ENCODE results near the gene GPBP1.
"Not testable (repeated sequence)": the region's sequence is repeated elsewhere in the genome, so short reads cannot be mapped to it uniquely, and the experiment has no call there.

The GPBP1 gene

DNA sequence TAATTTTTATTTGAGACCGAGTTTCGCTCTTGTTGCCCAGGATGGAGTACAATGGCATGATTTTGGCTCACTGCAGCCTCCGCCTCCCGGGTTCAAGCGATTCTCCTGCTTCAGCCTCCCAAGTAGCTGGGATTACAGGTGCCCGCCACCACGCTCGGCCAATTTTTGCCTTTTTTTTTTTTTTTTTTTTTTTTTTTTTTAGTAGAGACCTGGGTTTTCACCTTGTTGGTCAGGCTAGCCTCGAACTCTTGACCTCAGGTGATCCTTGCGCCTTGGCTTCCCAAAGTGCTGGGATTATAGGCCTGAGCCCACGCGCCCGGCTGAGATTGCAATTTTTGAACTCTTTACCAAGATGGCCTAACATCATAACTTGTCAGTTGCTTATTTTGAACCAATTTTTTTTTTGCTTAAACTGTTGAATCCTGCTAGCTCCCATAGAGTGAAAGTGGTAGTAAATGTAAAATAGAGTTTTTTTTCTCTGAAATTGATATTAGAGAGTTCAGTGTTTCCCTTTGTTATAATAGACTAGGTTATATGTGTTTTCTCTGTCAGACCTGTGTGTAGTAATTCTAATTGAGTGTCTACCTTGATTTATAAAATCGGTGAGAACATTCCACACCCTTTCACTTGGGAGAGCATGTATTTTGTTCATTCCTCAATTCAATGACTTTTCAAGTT, 3.8 kb downstream of the GPBP1 start:
- no peak for DNase-seq

DNA sequence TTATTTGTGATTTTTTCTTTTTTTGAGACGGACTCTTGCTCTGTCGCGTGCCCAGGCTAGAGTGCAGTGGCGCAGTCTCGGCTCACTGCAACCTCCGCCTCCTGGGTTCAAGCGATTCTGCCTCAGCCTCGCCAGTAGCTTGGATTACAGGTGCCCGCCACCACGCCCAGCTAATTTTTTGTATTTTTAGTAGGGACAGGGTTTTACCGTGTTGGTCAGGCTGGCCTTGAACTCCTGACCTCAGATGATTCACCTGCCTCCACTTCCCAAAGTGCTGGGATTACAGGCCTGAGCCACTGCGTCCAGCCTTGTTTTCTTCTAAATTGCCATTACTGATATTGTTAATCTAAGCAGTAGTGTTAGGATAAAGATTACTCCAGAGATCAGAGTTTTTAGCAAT, 4.4 kb downstream of the GPBP1 start:
- DNase-seq: not testable (repeated sequence)

DNA sequence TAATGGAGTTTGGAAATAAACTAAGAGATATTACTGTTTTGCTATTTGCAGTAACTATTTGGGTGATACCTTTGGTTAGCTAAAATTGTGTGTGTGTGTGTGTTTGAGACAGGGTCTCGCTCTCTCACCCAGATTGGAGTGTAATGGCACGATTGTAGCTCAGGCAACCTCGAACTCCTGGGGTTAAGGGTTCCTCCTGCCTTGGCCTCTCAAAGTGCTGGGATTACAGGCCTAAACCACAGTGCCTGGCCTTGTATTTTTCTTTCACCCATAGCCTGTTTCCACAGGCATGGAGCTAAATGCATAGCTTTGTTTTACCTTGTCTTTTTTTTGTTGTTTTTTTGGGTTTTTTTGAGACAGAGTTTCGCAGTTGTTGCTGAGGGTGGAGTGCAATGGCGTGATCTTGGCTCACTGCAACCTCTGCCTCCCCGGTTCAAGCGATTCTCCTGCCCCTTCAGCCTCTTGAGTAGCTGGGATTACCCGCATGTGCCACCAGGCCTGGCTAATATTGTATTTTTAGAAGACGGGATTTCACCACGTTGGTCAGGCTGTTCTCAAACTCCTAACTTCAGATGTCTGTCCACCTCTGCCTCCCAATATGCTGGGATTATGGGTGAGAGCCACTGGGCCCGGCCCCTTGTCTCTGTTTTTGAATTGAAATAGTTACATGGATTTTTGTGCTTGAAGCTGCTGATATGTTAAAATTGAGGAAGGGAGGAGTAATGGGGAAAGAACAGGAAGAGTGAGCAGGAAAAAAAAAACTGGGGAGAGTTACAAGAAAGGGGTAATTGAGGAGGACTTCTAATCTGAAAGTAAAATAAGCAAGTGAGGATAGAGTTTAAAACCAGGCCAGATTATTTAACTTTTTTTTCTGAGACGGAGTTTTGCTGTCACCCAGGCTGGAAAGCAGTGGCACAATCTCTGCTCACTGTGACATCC, 5.7 kb downstream of the GPBP1 start:
- DNase-seq: no peak

DNA sequence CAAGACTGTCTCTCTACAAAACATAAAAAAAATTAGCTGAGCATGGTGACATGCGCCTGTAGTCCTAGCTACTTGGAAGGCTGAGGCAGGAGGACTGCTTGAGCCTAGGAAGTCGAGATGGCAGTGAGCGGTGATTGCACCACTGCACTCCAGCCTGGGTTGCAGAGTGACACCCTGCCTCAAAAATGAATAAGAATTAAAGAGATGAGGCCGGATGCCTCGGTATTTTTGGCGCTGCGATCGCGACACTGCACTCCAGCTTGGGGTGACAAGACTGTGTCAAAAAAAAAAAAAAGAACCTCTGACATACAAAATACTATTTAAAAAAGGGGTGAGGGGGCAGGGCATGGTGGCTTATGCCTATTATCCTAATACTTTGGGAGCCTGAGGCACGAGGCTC, 7.3 kb downstream of the GPBP1 start:
- no peak for DNase-seq

DNA sequence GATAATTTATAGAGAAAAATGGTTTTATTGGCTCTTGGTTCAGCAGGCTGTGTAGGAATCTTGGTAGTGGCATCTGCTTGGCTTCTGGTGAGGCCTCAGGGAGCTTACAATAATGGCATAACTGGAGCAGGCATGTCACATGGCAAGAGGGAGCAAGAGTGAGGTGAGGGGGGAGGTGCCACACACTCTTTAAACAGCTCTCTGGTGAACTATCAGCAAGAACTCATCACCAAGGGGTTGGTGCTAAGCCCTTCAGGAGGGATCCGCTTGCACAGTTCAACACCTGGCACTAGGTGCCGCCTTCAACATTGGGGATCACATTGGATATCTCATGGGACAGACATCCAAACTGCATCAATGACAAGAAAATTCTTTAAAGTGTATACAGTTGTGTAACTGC, 10.5 kb downstream of the GPBP1 start:
- DNase-seq: no peak

DNA sequence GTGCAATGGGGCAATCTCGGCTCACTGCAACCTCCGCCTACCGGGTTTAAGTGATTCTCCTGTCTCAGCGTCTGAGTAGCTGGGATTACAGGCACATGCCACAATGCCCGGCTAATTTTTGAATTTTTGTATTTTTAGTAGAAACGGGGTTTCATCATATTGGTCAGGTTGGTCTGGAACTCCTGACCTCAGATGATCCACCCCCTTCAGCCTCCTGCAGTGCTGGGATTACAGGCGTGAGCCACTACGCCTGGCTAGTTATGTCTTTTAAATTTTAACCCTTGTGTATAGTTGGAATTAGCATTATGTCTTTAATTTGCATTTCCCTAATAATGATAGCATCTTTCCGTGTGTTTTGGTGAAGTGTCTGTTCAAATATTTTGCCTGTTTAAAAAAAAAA, 11.5 kb downstream of the GPBP1 start:
- DNase-seq: no peak

DNA sequence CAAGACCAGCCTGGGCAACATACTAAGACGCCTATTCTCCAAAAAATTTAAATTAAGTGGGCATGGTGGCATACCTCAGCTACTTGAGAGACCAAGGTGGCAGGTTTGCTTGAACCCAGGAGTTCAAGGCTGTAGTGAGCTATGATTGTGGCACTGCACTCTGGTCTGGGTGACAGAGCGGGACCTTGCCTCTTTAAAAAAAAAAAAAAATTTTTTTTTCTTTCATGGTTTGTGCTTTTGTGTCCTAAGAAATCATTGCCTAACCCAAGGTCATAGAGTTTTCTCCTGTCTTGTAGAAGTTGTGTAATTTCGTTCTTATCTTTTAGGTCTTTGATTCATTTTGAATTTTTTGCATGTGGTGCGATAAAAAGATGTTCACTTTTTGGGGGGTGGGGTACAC, 12.3 kb downstream of the GPBP1 start:
- DNase-seq: no peak

DNA sequence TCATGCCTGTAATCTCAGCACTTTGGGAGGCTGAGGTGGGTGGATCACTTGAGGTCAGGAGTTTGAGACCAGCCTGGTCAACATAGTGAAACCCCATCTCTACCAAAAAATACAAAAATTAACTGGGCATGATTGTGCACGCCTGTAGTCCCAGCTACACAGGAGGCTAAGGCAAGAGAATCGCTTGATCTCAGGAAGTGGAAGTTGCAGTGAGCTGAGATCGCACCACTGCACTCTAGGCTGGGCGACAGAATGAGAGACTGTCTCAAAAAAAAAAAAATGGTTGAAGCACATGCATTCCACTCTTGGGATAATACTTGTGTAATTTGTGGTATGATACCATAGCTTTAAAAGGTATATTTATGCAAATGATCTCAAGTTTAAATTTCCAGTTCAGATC, 14.1 kb downstream of the GPBP1 start:
- DNase-seq: not testable (repeated sequence)

DNA sequence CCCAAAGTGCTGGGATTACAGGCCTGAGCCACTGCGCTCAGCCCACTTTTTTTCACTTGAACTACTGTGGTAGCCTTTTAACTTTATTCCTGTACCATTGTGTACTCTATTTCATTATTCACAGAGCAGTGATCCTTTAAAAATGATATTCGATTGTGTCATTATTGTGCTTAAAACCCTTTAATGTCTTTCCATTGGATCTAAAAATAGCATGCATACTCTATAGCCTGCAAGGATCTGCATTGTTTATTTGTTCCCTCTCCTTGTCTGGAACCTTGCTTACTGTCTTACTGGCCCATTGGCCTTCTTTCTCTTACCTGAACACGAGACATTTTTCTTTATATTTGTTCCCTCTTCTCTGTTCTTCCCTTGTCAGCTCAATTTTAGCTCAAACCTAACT, 15.7 kb downstream of the GPBP1 start:
- DNase-seq: no peak

DNA sequence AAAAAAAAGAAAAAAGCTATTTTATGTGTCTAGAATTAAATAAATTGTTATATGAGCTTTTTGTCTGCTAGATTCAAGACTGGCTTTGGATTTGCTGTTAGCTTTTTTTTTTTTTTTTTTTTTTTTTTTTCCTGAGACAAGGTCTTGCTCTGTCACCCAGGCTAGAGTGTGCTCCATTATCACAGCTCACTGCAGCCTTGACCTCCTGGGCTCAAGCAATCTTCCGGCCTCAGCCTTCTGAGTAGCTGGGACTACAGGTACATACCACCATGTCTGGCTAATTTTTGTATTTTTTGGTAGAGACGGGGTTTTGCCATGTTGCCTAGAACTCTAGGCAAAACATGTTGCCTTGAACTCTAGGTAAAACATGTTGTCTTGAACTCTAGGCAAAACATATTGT, 16.7 kb downstream of the GPBP1 start:
- no peak for DNase-seq

DNA sequence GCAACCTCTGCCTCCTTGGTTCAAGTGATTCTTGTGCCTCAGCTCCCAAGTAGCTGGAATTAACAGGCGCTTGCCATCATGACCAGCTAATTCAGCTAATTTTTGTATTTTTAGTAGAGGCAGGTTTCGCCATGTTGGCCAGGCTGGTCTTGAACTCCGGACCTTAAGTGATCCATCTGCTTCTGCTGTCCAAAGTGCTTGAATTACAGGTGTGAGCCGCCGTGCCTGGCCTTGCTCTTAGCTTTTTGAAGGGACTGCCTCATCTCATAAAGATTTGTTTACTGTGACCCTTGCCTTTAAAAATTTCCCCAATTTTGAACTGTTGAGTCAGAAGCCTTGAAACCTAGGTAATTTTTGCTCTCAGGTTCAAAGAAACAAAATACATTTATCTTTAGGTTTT, 17.3 kb downstream of the GPBP1 start:
- no peak for DNase-seq

DNA sequence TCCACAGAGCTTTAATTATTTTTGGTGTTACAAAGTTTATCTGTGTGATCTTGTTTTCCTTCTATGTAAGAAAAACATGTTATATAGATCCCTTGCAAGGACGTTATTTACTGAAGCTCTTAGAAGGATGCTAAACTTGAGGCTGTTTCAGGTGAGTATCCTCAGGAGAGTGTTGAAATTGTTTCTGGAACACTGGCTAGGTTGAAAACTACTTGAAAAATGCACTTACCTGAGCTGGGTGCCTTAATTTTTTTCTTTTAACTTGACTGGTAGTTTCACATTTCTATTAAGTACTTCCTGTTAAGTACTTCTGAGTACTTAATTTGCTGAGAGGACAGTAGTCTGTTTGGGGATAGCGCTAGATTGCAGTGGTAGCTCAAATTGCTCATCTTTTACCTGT, 18.1 kb downstream of the GPBP1 start:
- no peak for DNase-seq

DNA sequence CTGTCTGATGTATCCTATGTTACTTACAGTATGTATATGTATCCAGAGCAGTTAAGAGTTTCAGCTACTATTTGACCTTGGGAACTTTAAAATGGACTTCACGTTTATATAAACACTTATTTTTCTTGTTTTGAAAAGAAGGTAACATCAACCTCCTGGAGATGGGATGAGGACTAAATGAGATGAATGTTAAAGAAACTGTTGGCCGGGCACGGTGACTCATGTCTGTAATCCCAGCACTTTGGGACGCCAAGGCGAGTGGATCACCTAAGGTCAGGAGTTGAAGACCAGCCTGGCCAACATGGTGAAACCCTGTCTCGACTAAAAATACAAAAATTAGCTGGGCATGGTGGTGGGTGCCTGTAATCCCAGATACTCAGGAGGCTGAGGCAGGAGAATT, 19.0 kb downstream of the GPBP1 start:
- not testable (repeated sequence) for DNase-seq

DNA sequence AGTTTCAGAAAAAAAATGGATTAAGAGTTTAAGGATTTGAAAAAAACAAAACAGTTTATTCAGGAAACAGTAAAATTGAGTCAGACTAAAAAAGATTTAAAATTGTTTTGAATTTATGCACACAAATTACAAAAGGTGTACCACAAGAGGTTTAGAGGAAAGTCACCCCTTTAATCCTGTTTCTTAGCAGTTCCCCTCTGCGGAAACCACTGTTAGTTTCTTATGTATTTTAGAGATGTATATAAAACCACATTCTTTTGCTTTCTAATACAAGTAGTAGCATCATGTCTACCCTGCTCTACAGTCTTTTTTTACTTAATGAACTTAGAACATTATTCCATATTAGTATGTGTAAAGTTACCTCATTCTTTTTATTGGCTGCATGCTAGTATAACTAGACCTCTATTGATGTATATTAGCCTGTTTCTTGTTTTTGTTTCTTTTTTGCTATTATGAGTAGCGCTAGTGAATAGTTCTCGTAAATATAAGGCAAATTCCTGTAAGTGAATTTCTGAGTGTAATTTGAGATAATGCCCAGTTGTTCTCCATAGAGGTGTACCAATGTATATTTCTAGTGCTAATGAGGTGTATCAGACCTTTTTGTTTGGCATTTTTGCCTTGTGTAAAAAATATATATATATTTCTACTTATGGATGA, 20.0 kb downstream of the GPBP1 start:
- DNase-seq: no peak

DNA sequence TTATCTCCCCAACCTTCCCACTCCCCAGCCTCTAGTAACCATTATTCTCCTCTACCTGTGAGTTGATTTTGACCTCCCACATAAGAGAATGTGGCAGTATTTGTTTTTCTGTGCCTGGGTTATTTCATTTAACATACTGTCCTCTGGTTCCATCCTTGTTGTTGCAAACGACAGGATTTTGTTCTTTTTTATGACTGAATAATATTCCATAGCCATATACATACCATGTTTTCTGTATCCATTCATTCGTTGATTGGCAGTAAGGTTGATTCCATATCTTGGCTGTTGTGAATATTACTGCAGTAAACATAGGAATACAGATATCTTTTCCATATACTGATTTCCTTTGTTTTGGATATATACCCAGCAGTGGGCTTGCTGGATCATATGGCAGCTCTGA, 20.8 kb downstream of the GPBP1 start:
- no peak for DNase-seq

DNA sequence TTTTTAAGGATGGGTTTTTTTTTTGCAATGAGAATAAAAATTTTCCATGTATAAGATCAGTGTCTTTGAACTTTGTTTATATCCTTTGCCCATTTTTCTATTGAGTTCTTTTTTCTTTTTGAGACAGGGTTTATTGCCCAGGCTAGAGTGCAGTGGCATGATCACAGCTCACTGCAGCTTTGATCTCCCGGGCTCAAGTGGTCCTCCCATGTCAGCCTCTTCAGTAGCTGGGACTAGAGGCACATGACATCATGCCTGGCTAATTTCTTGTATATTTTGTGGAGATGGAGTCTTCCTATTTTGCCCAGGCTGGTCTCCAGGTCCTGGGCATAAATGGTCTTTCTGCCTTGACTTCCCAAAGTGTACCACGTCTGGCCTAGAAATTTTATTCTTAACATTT, 21.2 kb downstream of the GPBP1 start:
- DNase-seq: no peak

DNA sequence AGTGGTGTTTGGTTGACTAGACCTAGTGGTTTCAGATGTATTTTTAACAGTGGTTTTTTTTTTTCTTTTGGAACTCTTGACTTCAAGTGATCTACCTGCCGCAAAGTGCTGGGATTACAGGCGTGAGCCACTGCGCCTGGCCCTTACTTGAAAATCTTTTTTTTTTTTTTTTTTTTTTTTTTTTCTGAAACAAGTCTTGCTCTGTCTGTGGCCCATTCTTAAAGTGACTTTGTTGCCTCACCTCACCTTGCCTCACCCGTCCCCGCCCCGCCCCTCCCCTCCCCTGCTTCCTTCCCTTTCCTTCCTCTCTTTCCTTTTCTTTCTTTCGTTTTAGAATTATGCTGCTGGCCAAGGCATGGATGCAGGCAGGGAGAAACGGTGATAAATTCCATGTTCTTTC, 26.0 kb downstream of the GPBP1 start:
- no peak for DNase-seq

DNA sequence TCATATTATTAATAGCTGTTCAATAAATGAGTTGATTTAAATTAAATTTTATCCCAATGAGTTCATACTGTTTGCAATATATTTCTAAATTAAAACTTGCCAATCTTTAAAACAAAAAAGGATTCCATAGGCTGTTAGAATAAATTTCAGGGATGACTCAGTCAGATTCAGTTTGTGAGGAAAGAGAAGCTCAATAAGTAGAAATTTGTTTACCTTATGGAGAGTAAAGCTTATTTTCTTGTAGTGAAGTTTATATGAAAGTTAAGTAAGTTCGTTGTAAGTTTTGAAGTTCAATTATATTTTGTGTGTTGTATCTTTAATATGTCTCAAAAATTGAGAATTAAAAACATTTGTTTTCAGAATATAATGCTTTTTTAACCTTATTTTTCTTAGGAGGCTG, 29.0 kb downstream of the GPBP1 start:
- no peak for DNase-seq

DNA sequence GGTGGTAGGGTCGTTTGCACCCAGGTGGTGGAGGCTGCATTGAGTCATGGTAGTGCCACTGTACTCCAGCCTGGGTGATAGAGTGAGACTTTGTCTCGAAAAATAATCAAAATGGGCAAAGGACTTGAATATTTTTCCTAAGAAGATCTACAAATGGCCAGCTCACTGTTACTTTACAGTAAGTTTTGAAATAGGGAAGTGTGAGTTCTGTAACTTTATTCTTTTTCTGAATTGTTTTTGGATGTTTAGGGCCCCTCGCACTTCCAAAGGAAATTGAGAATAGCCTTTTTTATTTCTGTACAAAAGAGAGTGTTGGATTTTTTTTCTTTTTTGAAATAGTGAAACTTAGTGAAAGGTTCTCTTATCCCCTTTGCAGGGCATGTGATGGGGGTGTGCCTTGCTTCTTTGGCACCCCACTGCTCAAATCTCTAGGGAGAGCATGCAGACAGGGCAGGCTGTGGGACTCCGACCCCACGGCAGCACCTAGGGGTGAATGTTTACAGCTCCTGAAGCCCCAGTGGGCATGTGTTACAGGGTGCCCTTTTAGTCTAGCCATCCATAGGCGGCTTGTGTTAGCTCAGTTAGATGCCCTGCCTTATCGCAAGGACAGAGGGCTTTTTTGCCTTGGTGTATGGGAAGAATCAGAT, 33.3 kb downstream of the GPBP1 start:
- DNase-seq: no peak

DNA sequence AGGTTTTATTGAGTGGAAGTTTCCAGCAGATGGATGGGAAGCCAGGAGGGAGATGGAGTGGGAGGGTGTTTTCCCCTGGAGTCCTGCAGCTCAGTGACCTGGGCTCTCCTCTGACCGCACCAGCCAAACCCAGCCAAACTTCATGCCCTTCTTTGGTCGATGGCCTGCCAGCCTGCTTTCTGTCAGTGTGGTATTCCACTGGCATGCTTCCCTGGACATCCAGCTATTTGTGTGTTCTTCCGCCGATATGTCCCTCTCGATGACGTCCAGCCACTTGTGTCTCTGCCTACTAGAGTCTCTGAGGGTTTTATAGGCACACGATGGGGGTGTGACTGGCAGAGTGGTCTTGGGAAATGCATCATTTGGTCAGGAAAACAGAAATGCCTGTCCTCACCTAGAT, 33.8 kb downstream of the GPBP1 start:
- no peak for DNase-seq

DNA sequence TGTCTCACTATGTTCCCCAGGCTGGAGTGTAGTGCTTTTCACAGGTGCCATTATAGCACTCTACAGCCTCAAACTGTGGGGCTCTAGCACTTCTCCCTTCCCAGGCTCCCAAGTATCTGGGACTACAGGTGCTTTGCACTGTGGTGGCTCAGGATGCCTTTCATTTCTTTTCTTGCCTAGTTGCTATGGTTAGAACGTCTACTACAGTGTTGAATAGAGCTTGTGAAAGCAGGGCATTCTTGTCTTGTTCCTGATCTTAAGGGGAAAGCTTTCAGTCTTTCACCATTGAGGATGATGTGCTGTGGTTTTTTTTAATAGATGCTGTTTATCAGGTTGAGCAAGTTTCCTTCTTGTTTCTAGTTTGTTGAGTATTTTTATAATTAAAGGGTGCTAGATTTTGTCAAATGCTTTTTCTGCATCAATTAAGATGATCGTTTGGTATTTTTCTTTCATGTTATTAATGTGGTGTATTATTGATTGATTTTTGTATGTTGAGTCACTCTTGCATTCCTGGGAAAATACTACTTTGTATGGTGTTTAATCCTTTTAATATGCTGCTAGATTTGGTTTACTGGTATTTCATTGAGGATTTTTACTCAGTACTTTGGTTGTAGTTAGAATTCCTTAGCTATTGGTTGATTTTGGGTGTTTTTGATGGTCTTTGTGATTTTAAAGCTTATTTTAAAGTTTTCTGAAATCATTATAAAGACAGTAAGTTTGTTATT, 35.6 kb downstream of the GPBP1 start:
- no peak for DNase-seq

DNA sequence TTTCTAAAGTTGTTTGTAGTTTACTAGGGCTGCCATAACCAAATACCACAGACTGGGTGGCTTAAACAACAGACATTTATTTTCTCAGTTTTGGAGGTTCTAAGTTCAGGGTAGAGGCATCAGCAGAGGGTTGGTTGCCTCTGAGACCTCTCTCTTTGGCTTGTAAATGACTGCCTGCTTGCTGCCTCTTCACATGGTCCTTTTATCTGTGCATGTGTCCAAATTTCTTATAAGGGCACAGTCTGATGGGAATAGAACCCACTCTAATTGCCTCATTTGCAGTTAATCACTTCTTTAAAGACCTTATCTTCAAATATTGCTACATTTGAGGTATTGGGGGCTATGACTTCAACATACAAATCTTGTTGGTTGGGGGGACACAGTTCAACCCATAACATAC, 36.8 kb downstream of the GPBP1 start:
- DNase-seq: no peak

DNA sequence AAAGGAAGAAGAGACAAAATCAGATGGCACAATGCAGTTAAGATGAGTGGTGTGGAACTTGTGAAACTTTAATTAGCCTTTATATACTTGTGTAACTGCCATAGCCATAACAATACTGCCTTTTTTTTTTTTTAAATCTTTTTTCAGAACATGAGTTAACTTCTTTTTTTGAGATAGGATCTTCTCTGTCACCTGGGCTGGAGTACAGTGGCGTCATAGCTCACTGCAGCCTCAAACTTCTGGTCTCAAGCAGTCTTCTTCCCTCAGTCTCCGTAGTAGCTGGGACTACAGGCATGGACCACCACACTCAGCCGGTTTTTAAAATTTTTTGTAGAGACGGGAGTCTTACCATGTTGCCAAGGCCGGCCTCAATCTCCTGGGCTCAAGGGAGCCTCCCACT, 37.2 kb downstream of the GPBP1 start:
- no peak for DNase-seq

Measured in NCI-H2107 (cell line).